Neuronal stem cell (in vitro differentiated cells): Measurements from ENCODE around the gene PAK3.

Source experiments
- DNase-seq: peaks from one replicate; pipeline ENCODE4 v3.0.0-alpha.2; 2013; ENCODE audit warnings: low spot score
- H2AFZ ChIP-seq: one replicate; pipeline ENCODE4 v1.6.1; 2013; ENCODE audit warnings: mild to moderate bottlenecking, low read length, inconsistent platforms
- H2AK5ac ChIP-seq: 2 replicates; pipeline ENCODE4 v1.6.1; 2013; ENCODE audit warnings: low read depth, mild to moderate bottlenecking, inconsistent platforms, low read length, moderate library complexity, mixed read lengths
- H2BK120ac ChIP-seq: 2 replicates; pipeline ENCODE4 v1.6.1; 2013; ENCODE audit warnings: low read depth, mild to moderate bottlenecking, inconsistent platforms, low read length, moderate library complexity, mixed read lengths
- H2BK12ac ChIP-seq: one replicate; pipeline ENCODE4 v1.6.1; 2013; ENCODE audit warnings: low read length, inconsistent platforms
- H2BK15ac ChIP-seq: 2 replicates; pipeline ENCODE4 v1.6.1; 2013; ENCODE audit warnings: mild to moderate bottlenecking, low read length, inconsistent platforms, mixed read lengths
- H2BK5ac ChIP-seq: one replicate; pipeline ENCODE4 v1.6.1; 2013; ENCODE audit warnings: inconsistent platforms, mild to moderate bottlenecking, low read length, moderate library complexity
- H3K14ac ChIP-seq: one replicate; pipeline ENCODE4 v1.6.1; 2013; ENCODE audit warnings: low read length, inconsistent platforms
- H3K18ac ChIP-seq: 2 replicates; pipeline ENCODE4 v1.6.1; 2013; ENCODE audit warnings: low read length, inconsistent platforms
- H3K23ac ChIP-seq: 2 replicates; pipeline ENCODE4 v1.6.1; 2013; ENCODE audit warnings: low read depth, mild to moderate bottlenecking, mixed read lengths, low read length, inconsistent platforms; ENCODE audit not compliant: poor library complexity
- H3K27ac ChIP-seq: replicated peaks from 3 replicates; pipeline ENCODE4 v1.5.1; 2013; ENCODE audit warnings: low read length, inconsistent platforms
- H3K27me3 ChIP-seq, 3 experiments: 2 replicates each; pipeline ENCODE4 v1.6.1; 2013; ENCODE audit warnings: low read length in 3 of 3, mild to moderate bottlenecking in 2 of 3, inconsistent platforms in 1 of 3, low read depth in 1 of 3, mixed read lengths in 1 of 3, moderate library complexity in 1 of 3; ENCODE audit not compliant: control insufficient read depth in 3 of 3, insufficient read depth in 3 of 3
- H3K36me3 ChIP-seq, 2 donors: replicated peaks in 1 of 2; 2 replicates each; pipeline ENCODE4 v1.6.1; 2013; ENCODE audit warnings: low read length in 2 of 2; ENCODE audit not compliant: control insufficient read depth in 2 of 2, insufficient read depth in 2 of 2
- H3K4ac ChIP-seq: 2 replicates; pipeline ENCODE4 v1.6.1; 2013; ENCODE audit warnings: inconsistent platforms, mild to moderate bottlenecking, low read length, moderate library complexity
- H3K4me1 ChIP-seq, 2 donors: 1 replicate in 1 of 2; 2 replicates in 1 of 2; pipeline ENCODE4 v1.6.1; 2013; ENCODE audit warnings: low read length in 2 of 2, low read depth in 1 of 2; ENCODE audit not compliant: control insufficient read depth in 2 of 2, insufficient read depth in 1 of 2
- H3K4me2 ChIP-seq: one replicate; pipeline ENCODE4 v1.6.1; 2013; ENCODE audit warnings: mild to moderate bottlenecking, low read length, inconsistent platforms; ENCODE audit not compliant: insufficient read depth, poor library complexity, severe bottlenecking
- H3K4me3 ChIP-seq, 2 donors: 2 replicates each; pipeline ENCODE4 v1.5.1; 2013; ENCODE audit warnings: low read length in 2 of 2, mild to moderate bottlenecking in 2 of 2, inconsistent platforms in 1 of 2, moderate library complexity in 1 of 2
- H3K79me1 ChIP-seq: one replicate; pipeline ENCODE4 v1.6.1; 2013; ENCODE audit warnings: low read depth, mild to moderate bottlenecking, inconsistent platforms, low read length, moderate library complexity
- H3K9ac ChIP-seq: one replicate; pipeline ENCODE4 v1.6.1; 2013; ENCODE audit warnings: mild to moderate bottlenecking, low read depth, low read length, inconsistent platforms; ENCODE audit not compliant: poor library complexity
- H3K9me3 ChIP-seq, 2 donors: replicated peaks in 1 of 2; 2 replicates each; pipeline versions ENCODE3 to v1.6.1; 2013; ENCODE audit warnings: low read length in 2 of 2, mild to moderate bottlenecking in 2 of 2, inconsistent platforms in 1 of 2, low read depth in 1 of 2, mixed read lengths in 1 of 2, moderate library complexity in 1 of 2; ENCODE audit not compliant: control insufficient read depth in 2 of 2, insufficient read depth in 1 of 2
- H4K8ac ChIP-seq: one replicate; pipeline ENCODE4 v1.6.1; 2013; ENCODE audit warnings: low read depth, mild to moderate bottlenecking, inconsistent platforms, low read length, moderate library complexity
- H4K91ac ChIP-seq: one replicate; pipeline ENCODE4 v1.6.1; 2013; ENCODE audit warnings: low read length, low read depth, mild to moderate bottlenecking, inconsistent platforms; ENCODE audit not compliant: poor library complexity
- WGBS, 2 donors: extraction: QIAGEN DNeasy Blood & Tissue Kit; methylation state at CpG; one replicate each; pipeline ENCODE4 v1.1.7; 2013; ENCODE audit warnings: missing lambda C conversion rate in 2 of 2, mixed read lengths in 1 of 2; ENCODE audit not compliant: insufficient read length in 2 of 2, insufficient replicate concordance in 1 of 2; ENCODE audit errors: extremely low coverage in 2 of 2; 5-methylcytosine and 5-hydroxymethylcytosine counted together

The PAK3 gene

GRCh38 chrX:111259559-111259958, 163.6 kb downstream of the PAK3 start:
- Histone ChIP-seq H3K36me3 (no peaks in the 10 kb centered on the region), H3K14ac (no peak overlapping the region), H4K91ac (no peak overlapping the region), H3K79me1 (no peaks in the 10 kb centered on the region), H3K4me3 (no peak overlapping the region), H3K27me3 (peaks cover 0 to 9% (median 0%) of the 10 kb centered on the region in 3 experiments), H3K23ac (no peak overlapping the region), H2AK5ac (no peak overlapping the region), H3K4me2 (no peak overlapping the region), H3K9me3 (no peaks in the 10 kb centered on the region), H3K18ac (no peak overlapping the region), H2AFZ (no peak overlapping the region), H3K4ac (no peak overlapping the region), H3K27ac (no peak overlapping the region), H2BK120ac (no peak overlapping the region), H4K8ac (no peak overlapping the region), H2BK12ac (no peak overlapping the region), H2BK5ac (no peak overlapping the region), H3K4me1 (peaks cover 0 to 3% of the 10 kb centered on the region in 2 donors), H3K9ac (no peak overlapping the region), H2BK15ac (no peak overlapping the region)
- no CpG with 5 or more reads among the region's 3 CpGs for WGBS, 2 donors
- no peak for DNase-seq

DNA sequence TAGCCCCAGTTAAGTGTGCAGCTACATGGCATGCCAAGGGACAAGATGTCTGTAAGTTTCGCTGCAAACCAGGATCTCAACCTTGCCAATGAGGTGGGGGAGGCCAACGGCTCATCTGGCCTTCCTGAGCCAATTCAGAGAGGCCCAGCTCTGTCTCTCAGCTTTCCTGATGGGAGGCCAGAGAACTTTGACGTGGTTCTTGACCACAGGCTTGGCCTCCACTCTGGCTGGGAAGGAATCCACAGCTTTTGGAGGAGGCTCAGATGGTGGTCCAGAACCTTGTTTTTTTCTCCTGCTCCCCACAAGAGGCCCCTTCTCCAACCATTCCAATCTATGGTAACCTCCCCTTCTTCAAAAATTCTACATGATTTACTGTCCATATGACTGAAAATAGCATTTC, 164.5 kb downstream of the PAK3 start:
- Histone ChIP-seq H3K27me3 (peaks cover 0 to 9% (median 0%) of the 10 kb centered on the region in 3 experiments), H3K4ac (no peak overlapping the region), H3K9ac (no peak overlapping the region), H3K14ac (no peak overlapping the region), H4K91ac (no peak overlapping the region), H3K79me1 (no peaks in the 10 kb centered on the region), H3K23ac (no peak overlapping the region), H3K9me3 (no peaks in the 10 kb centered on the region), H2AFZ (no peak overlapping the region), H3K4me3 (no peak overlapping the region), H4K8ac (no peak overlapping the region), H3K36me3 (no peaks in the 10 kb centered on the region), H2BK5ac (no peak overlapping the region), H3K4me1 (peaks cover 0 to 3% of the 10 kb centered on the region in 2 donors), H2BK12ac (no peak overlapping the region), H3K27ac (no peak overlapping the region), H2BK120ac (no peak overlapping the region), H3K18ac (no peak overlapping the region), H2BK15ac (no peak overlapping the region), H2AK5ac (no peak overlapping the region), H3K4me2 (no peak overlapping the region)
- WGBS, 2 donors: no CpG with 5 or more reads among the region's 3 CpGs
- no peak for DNase-seq

DNA sequence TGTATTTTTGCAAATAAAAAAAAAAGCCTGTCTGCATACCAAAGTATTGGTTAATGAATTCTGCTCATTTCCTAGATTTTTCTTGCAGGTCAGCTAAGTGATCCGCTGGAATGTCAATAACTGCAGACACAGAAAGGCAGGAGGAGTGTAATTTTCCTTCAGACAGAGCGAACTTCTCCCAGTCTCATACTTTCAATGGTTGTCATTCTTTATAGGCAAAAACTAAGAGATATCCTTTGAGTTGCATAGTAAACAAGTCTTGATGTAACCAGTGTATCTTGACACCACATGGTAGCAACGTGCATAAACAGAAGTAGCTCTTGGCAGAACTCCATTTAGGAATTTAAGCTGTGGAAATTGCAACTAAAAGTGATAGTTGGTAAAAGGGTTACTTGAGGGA, 166.1 kb downstream of the PAK3 start:
- H2BK120ac ChIP-seq: no peak overlapping the region
- no peak overlapping the region for H3K9ac ChIP-seq
- no peak overlapping the region for H3K27ac ChIP-seq
- no peak overlapping the region for H3K23ac ChIP-seq
- H3K27me3 ChIP-seq: peaks cover 0 to 21% (median 0%) of the 10 kb centered on the region in 3 experiments
- no peak overlapping the region for H4K91ac ChIP-seq
- H3K4me1 ChIP-seq: peaks cover 0 to 3% of the 10 kb centered on the region in 2 donors
- no peak overlapping the region for H2AK5ac ChIP-seq
- no peaks in the 10 kb centered on the region for H3K79me1 ChIP-seq
- no peak for DNase-seq
- WGBS, 2 donors: no CpG with 5 or more reads among the region's 3 CpGs
- no peak overlapping the region for H3K18ac ChIP-seq
- H2BK12ac ChIP-seq: no peak overlapping the region
- H3K4me2 ChIP-seq: no peak overlapping the region
- no peaks in the 10 kb centered on the region for H3K9me3 ChIP-seq
- H3K36me3 ChIP-seq: no peaks in the 10 kb centered on the region
- no peak overlapping the region for H2BK5ac ChIP-seq
- H2AFZ ChIP-seq: no peak overlapping the region
- H3K14ac ChIP-seq: no peak overlapping the region
- no peak overlapping the region for H4K8ac ChIP-seq
- no peak overlapping the region for H3K4me3 ChIP-seq
- no peak overlapping the region for H3K4ac ChIP-seq
- H2BK15ac ChIP-seq: no peak overlapping the region

- H3K79me1 ChIP-seq: no peaks in the 10 kb centered on the region
- H2AFZ ChIP-seq: no peak overlapping the region
- no peaks in the 10 kb centered on the region for H3K36me3 ChIP-seq
- no peak overlapping the region for H3K27ac ChIP-seq
- H2BK120ac ChIP-seq: no peak overlapping the region
- H3K4ac ChIP-seq: no peak overlapping the region
- H3K18ac ChIP-seq: no peak overlapping the region
- no peak overlapping the region for H2AK5ac ChIP-seq
- H3K23ac ChIP-seq: no peak overlapping the region
- no peak for DNase-seq
- WGBS, 2 donors: no CpG with 5 or more reads among the region's 2 CpGs
- H3K14ac ChIP-seq: no peak overlapping the region
- no peak overlapping the region for H4K8ac ChIP-seq
- H3K4me1 ChIP-seq: peaks cover 0 to 5% of the 10 kb centered on the region in 2 donors
- H4K91ac ChIP-seq: no peak overlapping the region
- no peak overlapping the region for H3K4me3 ChIP-seq
- H2BK15ac ChIP-seq: no peak overlapping the region
- no peak overlapping the region for H3K9ac ChIP-seq
- H3K9me3 ChIP-seq: no peaks in the 10 kb centered on the region
- no peak overlapping the region for H2BK12ac ChIP-seq
- no peak overlapping the region for H2BK5ac ChIP-seq
- H3K27me3 ChIP-seq: peaks cover 0 to 22% (median 0%) of the 10 kb centered on the region in 3 experiments
- H3K4me2 ChIP-seq: no peak overlapping the region
These were observed 168.4 kb downstream of the PAK3 start for GRCh38 chrX:111264385-111264784.
